H9 (cell line): ENCODE data around the gene ZNF714. TPM values are rescaled to one million over a fixed set of nuclear protein-coding genes. Genes with fewer than 3 reads are reported as not detected.
A peak's percentile ranks its signal among the peaks of the same experiment; 100 is the strongest.

Source experiments
- DNase-seq: peaks from one replicate; pipeline ENCODE4 v3.0.0-alpha.2; 2017
- H2AFZ ChIP-seq: one replicate; pipeline ENCODE4 v1.6.1; 2013; ENCODE audit warnings: mild to moderate bottlenecking, low read length, control low read depth, moderate library complexity
- H2AK5ac ChIP-seq: 2 replicates; pipeline ENCODE4 v1.6.1; 2013; ENCODE audit warnings: low read length, control low read depth, mixed read lengths; ENCODE audit not compliant: insufficient read length
- H2BK120ac ChIP-seq: one replicate; pipeline ENCODE4 v1.6.1; 2013; ENCODE audit warnings: low read depth, mild to moderate bottlenecking, low read length, control low read depth, inconsistent platforms; ENCODE audit not compliant: poor library complexity, severe bottlenecking
- H2BK12ac ChIP-seq: 2 replicates; pipeline ENCODE4 v1.6.1; 2013; ENCODE audit warnings: low read length, control low read depth, mixed read lengths, low read depth; ENCODE audit not compliant: insufficient read length
- H2BK15ac ChIP-seq: 2 replicates; pipeline ENCODE4 v1.6.1; 2013; ENCODE audit warnings: low read depth, low read length, control low read depth
- H2BK20ac ChIP-seq: one replicate; pipeline ENCODE4 v1.6.1; 2013; ENCODE audit warnings: low read depth, mild to moderate bottlenecking, low read length, control low read depth, inconsistent platforms; ENCODE audit not compliant: poor library complexity, severe bottlenecking
- H2BK5ac ChIP-seq: 2 replicates; pipeline ENCODE4 v1.6.1; 2013; ENCODE audit warnings: low read length, control low read depth, mixed read lengths; ENCODE audit not compliant: insufficient read length
- H3K14ac ChIP-seq: 2 replicates; pipeline ENCODE4 v1.6.1; 2013; ENCODE audit warnings: low read length, control low read depth; ENCODE audit not compliant: insufficient read depth
- H3K18ac ChIP-seq: 2 replicates; pipeline ENCODE4 v1.6.1; 2013; ENCODE audit warnings: low read depth, mild to moderate bottlenecking, mixed read lengths, low read length, control low read depth; ENCODE audit not compliant: insufficient read length
- H3K23ac ChIP-seq: 2 replicates; pipeline ENCODE4 v1.6.1; 2013; ENCODE audit warnings: low read length, control low read depth, mixed read lengths, low read depth; ENCODE audit not compliant: insufficient read length
- H3K23me2 ChIP-seq: 2 replicates; pipeline ENCODE4 v1.6.1; 2013; ENCODE audit warnings: low read depth, mild to moderate bottlenecking, mixed read lengths, low read length, control low read depth; ENCODE audit not compliant: insufficient read length, poor library complexity, severe bottlenecking
- H3K27ac ChIP-seq: 2 replicates; pipeline ENCODE4 v1.5.1; 2013; ENCODE audit warnings: low read length, control low read depth, mixed read lengths, low read depth; ENCODE audit not compliant: insufficient read length
- H3K27me3 ChIP-seq: 2 replicates; pipeline ENCODE4 v1.6.1; 2013; ENCODE audit warnings: low read length, control low read depth, inconsistent platforms; ENCODE audit not compliant: insufficient read depth
- H3K4ac ChIP-seq: 2 replicates; pipeline ENCODE4 v1.6.1; 2013; ENCODE audit warnings: low read depth, mild to moderate bottlenecking, control low read depth, inconsistent platforms, low read length, moderate library complexity
- H3K4me1 ChIP-seq: 2 replicates; pipeline ENCODE4 v1.6.1; 2013; ENCODE audit warnings: low read length, control low read depth, inconsistent platforms; ENCODE audit not compliant: insufficient read depth
- H3K4me2 ChIP-seq: 2 replicates; pipeline ENCODE4 v1.6.1; 2013; ENCODE audit warnings: low read length, control low read depth, mixed read lengths; ENCODE audit not compliant: insufficient read length, insufficient read depth
- H3K56ac ChIP-seq: 2 replicates; pipeline ENCODE4 v1.6.1; 2013; ENCODE audit warnings: low read depth, mild to moderate bottlenecking, mixed read lengths, low read length, control low read depth; ENCODE audit not compliant: insufficient read length
- H3K79me1 ChIP-seq: 2 replicates; pipeline ENCODE4 v1.6.1; 2013; ENCODE audit warnings: low read depth, mild to moderate bottlenecking, moderate library complexity, low read length, control low read depth, inconsistent platforms; ENCODE audit not compliant: insufficient read depth, poor library complexity, severe bottlenecking
- H3K79me2 ChIP-seq: 2 replicates; pipeline ENCODE4 v1.6.1; 2013; ENCODE audit warnings: low read length, control low read depth, inconsistent platforms; ENCODE audit not compliant: insufficient read depth
- H3K9ac ChIP-seq: 2 replicates; pipeline ENCODE4 v1.6.1; 2013; ENCODE audit warnings: low read length, control low read depth, mixed read lengths; ENCODE audit not compliant: insufficient read length; ENCODE audit errors: extremely low read depth
- H3K9me3 ChIP-seq: one replicate; pipeline ENCODE4 v1.6.1; 2013; ENCODE audit warnings: low read depth, low read length, inconsistent platforms; ENCODE audit not compliant: control insufficient read depth
- H3T11ph ChIP-seq: one replicate; pipeline ENCODE4 v1.6.1; 2013; ENCODE audit warnings: mild to moderate bottlenecking, low read length, control low read depth, inconsistent platforms
- H4K20me1 ChIP-seq: one replicate; pipeline ENCODE4 v1.6.1; 2013; ENCODE audit not compliant: control insufficient read depth, insufficient read length, insufficient read depth
- H4K5ac ChIP-seq: 2 replicates; pipeline ENCODE4 v1.6.1; 2013; ENCODE audit warnings: low read depth, mild to moderate bottlenecking, mixed read lengths, low read length, control low read depth; ENCODE audit not compliant: insufficient read length
- H4K8ac ChIP-seq: replicated peaks from 2 replicates; pipeline ENCODE4 v1.6.1; 2013; ENCODE audit warnings: low read length, control low read depth, mixed read lengths, low read depth; ENCODE audit not compliant: insufficient read length
- H4K91ac ChIP-seq: 2 replicates; pipeline ENCODE4 v1.6.1; 2013; ENCODE audit warnings: low read depth, mild to moderate bottlenecking, moderate library complexity, mixed read lengths, low read length, control low read depth; ENCODE audit not compliant: insufficient read length
- H3K27ac Mint-ChIP-seq, 3 experiments: 2 replicates in 2 of 3; 3 replicates in 1 of 3; pipeline ENCODE4 v1.8.0; 2020 to 2021; ENCODE audit warnings: mixed read lengths in 3 of 3, mild to moderate bottlenecking in 1 of 3, moderate library complexity in 1 of 3
- H3K27me3 Mint-ChIP-seq: 2 replicates; pipeline ENCODE4 v1.8.0; 2021; ENCODE audit warnings: low read depth, mild to moderate bottlenecking, moderate library complexity, mixed read lengths
- H3K36me3 Mint-ChIP-seq, 3 experiments: 2 replicates in 2 of 3; 3 replicates in 1 of 3; pipeline ENCODE4 v1.8.0; 2020 to 2021; ENCODE audit warnings: low read depth in 3 of 3, mixed read lengths in 3 of 3; ENCODE audit not compliant: insufficient read depth in 1 of 3
- H3K4me1 Mint-ChIP-seq, 2 experiments: 2 replicates each; pipeline ENCODE4 v1.8.0; 2020; ENCODE audit warnings: mixed read lengths in 2 of 2
- H3K4me3 Mint-ChIP-seq, 2 experiments: 2 replicates in 1 of 2; 3 replicates in 1 of 2; pipeline ENCODE4 v1.8.0; 2020 to 2021; ENCODE audit warnings: mild to moderate bottlenecking in 2 of 2, mixed read lengths in 2 of 2, moderate library complexity in 1 of 2
- H3K9me3 Mint-ChIP-seq, 2 experiments: 2 replicates in 1 of 2; 3 replicates in 1 of 2; pipeline ENCODE4 v1.8.0; 2020; ENCODE audit warnings: mild to moderate bottlenecking in 2 of 2, mixed read lengths in 2 of 2, moderate library complexity in 1 of 2
- WGBS: extraction: QIAGEN DNeasy Blood & Tissue Kit; methylation state at CpG from one replicate; pipeline ENCODE4 v1.1.7; 2013; ENCODE audit warnings: missing lambda C conversion rate, low lambda C conversion rate, mixed read lengths; ENCODE audit not compliant: insufficient read length; ENCODE audit errors: extremely low coverage; 5-methylcytosine and 5-hydroxymethylcytosine counted together
- total RNA-seq: library from RNA; stranded (reverse); gene quantifications from 2 replicates; pipeline ENCODE4 v1.2.1, GENCODE V29; 2021
- TF ChIP-seq, protein P1 (sequence below): fragments of 200-600 bp; sonication (generic); conservative IDR thresholded peaks from 3 replicates; pipeline ENCODE4 v1.8.0; 2021; ENCODE audit warnings: antibody characterized with exemption, mild to moderate bottlenecking

ZNF714 gene
- total RNA-seq, 1 experiment from 2014 or later = 53.9 TPM

DNA sequence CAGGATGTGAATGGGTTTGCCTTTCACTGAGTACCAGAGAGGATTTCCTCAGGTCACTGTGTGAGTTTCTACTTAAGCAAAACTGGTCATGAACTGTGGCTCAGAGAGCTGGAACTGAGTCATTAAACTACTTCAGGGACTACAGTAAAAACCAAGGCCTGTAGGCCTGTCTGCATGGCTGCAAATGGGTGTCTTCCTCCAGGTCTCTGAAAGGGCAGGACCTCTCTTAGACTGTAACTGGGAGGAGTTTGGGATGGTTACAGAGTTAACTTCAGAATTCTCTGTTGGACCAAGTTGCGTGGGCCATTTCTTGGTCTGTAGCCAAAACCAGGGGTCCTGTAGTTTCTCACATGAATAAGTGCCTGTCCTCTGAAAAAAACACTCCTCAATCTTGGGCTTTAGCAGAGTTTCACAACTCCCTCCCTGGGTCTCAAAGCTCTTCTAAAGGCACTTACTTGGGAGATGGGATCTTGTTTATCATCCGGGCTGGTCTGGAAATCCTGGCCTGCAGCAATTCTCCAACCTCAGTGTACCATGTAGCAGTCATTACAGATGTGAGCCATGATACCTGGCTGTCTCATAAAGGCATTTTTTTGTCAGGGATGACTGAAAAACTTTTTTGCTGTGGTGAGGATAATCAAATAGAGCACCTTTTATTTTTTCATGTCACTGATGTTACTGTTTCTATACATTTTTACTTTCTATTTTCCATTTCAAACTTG lies 19.7 kb downstream of the ZNF714 start:
- Mint-ChIP-seq H3K36me3 (peaks cover 26 to 69% (median 53%) of the 10 kb centered on the region in 3 experiments; a peak in 6 of 7 replicates), H3K27me3 (no peaks in the 10 kb centered on the region), H3K4me3 (no peak overlapping the region), H3K4me1 (no peaks in the 10 kb centered on the region), H3K9me3 (no peaks in the 10 kb centered on the region), H3K27ac (peak overlapping the region in 2 of 3 experiments; percentile 0 to 78; a peak in 3 of 7 replicates)
- Histone ChIP-seq H3K23ac (no peak overlapping the region), H3K14ac (no peak overlapping the region), H4K20me1 (no peaks in the 10 kb centered on the region), H3K56ac (no peak overlapping the region), H4K5ac (no peak overlapping the region), H2BK5ac (no peak overlapping the region), H3K4me1 (no peaks in the 10 kb centered on the region), H3K79me1 (no peaks in the 10 kb centered on the region), H3K18ac (no peak overlapping the region), H3K9me3 (no peaks in the 10 kb centered on the region), H3K9ac (no peak overlapping the region), H2BK20ac (no peak overlapping the region), H3K27me3 (no peaks in the 10 kb centered on the region), H4K91ac (no peak overlapping the region), H4K8ac (no peak overlapping the region), H3T11ph (no peak overlapping the region), H2BK12ac (no peak overlapping the region), H3K4me2 (no peak overlapping the region), H2AK5ac (no peak overlapping the region), H3K23me2 (no peaks in the 10 kb centered on the region), H2BK15ac (no peak overlapping the region), H3K4ac (no peak overlapping the region), H2AFZ (no peak overlapping the region), H3K27ac (no peak overlapping the region), H3K79me2 (no peaks in the 10 kb centered on the region), H2BK120ac (no peak overlapping the region)
- no peak for DNase-seq
- no CpG with 5 or more reads among the region's 2 CpGs for WGBS
- TF ChIP-seq, protein P1, sequence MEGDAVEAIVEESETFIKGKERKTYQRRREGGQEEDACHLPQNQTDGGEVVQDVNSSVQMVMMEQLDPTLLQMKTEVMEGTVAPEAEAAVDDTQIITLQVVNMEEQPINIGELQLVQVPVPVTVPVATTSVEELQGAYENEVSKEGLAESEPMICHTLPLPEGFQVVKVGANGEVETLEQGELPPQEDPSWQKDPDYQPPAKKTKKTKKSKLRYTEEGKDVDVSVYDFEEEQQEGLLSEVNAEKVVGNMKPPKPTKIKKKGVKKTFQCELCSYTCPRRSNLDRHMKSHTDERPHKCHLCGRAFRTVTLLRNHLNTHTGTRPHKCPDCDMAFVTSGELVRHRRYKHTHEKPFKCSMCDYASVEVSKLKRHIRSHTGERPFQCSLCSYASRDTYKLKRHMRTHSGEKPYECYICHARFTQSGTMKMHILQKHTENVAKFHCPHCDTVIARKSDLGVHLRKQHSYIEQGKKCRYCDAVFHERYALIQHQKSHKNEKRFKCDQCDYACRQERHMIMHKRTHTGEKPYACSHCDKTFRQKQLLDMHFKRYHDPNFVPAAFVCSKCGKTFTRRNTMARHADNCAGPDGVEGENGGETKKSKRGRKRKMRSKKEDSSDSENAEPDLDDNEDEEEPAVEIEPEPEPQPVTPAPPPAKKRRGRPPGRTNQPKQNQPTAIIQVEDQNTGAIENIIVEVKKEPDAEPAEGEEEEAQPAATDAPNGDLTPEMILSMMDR = no peak
